Activated T-cell treated with anti-CD3 and anti-CD28 coated beads for 24 hours (primary cell): Measurements from ENCODE around the gene SPTAN1.
"Not testable (repeated sequence)": the region's sequence is repeated elsewhere in the genome, so short reads cannot be mapped to it uniquely, and the experiment has no call there.

ENCODE experiments used
- DNase-seq: peaks from one replicate; pipeline ENCODE4 v3.0.0-alpha.2; 2020; ENCODE audit warnings: low read depth

The SPTAN1 gene

DNA sequence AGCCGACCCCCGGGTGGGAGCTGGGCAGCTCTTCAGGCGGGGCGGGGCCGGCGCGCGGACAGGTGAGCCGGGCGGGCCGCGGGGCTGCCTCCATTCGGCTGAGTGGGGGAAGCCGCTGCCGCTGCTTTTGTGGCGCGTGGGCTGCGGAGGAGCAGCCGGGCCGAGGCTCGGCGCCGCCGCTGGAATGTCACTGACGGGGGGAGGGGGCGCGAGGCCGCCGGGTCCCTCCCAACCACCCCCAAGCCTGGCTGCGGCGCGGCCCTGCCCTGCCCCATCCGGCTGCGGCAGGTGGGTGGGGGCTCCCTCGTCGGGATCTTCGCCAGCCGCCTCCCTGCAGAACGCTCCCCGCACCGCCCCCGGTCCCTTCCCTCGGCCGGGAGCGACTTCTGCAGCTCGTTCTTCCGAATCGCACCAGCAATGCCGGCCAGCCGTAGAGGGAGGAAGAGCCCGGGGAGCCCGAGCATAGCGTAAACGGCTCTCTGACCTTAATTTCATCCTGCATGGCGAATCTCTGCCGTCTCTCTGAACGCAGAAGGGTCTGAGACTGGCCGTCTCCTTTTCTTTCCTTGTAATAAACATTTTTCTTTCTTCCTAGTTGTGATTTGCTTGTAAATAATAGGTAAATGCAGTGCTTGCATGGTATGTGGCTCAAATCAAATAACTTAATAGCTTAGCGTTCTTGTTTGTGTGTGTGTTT, 505 bp downstream of the SPTAN1 start:
- DNase-seq, result peak; percentile 36

DNA sequence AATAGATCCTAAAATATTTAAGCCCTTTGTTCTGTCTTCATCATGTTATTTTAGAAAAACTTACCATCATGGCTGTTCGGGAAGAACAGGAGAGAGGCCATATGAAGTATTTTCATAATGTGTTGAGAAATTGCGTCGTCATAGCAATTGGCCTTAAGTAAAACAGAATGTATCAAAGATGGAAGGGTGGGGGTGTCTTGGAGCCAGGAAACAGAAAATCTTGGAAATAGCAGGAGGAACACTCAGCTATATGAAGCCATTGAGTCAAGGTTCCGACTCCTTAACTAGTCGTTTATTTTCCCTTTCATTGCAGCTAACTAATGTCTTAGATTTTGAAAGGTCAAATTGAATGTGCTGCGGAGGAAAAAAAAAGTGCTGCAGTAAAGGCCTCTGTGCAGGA, 1.3 kb downstream of the SPTAN1 start:
- DNase-seq, result no peak

DNA sequence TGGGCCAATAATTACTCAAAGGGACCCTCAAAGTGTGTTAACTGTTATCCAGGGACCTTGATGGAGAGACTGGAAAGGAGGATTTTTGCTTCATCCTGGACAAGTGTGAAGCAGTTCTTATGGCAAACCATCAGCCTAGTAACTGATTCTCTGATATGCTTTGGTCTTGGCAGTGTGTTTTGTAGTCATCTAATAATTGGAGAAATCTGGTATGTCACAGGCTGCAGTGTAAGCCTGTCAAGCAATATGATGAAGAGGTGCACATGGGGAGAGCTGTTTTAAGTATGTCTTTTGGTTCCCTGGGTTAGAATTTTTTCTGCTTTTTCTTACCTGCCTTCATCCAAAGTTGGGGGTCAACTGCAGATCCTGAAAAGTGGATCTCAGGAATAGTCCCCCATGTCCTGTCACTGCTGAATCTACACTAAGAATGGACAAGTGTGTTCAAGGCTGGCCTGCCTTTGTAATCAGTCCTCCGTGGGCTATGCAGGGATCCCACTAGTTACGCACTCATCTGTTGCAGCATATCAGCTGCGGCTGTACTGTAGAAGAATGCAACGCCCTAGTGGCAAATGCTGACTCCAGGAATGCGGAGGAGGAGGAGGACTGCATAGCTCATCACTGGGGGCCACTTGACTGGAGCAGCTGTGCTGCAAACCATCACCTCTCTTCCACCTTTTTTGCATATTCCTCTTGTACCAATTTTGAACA, 1.9 kb downstream of the SPTAN1 start:
- DNase-seq, result peak; percentile 26

DNA sequence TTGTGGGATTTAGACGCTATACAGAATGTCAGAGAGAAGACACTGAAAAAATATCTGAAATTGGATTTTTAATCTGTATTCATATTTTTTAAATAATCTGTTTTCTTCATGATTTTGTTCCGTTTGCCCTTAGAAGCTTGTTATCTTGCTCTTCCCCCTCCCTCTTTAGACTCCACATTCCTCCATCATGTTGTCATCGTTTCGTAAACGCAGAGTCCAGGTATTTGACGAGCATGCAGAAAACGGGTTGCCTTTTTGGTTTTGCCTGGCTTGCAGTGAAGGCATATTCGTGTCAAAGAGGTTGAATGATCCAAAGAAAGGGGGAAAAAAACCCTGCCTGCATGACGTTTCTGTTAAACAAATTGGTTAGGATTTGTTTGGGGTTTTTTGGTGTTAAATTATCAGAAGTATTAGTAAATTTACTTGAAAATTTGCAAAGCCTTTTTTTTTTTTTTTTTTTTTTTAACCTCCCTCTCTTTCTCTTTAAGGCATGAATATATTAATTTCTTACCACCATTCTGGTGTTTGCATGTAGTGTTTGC, 2.9 kb downstream of the SPTAN1 start:
- no peak for DNase-seq

DNA sequence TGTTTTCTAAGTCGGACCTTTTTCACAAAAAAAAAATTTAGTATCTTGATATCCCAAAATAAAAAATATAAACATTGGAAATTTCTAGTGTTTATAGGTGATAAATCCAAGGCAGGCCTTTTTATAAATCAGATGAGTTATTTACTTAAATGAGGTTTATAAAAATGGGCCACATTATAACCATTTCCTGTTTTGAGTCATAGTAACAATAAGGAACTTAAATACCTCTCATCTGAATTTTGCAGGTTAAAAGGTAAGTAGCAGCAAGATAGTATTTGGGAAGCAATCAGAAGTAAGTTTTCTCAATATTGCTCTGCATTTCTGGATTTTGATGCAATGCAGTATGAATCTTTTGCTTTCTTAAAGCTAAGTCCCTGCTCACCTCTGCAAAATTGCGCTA, 3.9 kb downstream of the SPTAN1 start:
- no peak for DNase-seq

DNA sequence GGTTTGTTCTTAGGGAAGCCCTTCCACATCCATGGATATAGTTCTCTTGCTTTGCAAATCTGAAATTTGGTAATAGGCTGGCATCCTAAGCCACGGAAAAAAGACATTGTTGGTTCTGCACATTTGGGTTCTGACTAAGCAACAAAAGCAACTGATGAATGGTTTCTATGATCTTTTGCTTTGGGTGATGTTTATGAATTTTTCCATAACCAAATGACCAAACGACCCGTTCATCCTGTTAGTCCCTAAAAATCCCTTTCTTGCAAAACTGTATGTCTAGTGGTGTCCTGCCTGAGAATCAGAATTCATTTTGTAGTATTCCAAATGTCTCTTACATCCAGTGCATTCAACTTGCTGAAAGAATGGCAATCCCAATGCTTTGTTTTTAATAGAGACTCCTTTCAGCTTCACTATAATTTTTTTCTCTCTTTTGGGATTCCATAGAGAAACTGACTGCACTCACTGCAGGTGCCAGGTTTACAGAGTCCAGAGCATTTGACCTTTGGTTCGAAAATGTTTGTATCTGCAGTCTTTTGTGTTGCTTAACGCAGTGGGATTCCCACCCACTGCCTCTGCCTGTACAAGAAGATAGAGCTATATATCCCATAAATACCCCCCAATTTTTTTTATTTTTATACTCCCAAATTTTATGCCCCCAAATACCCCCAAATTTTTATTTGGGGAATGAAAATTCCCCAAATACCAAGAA, 4.7 kb downstream of the SPTAN1 start:
- DNase-seq, result no peak

DNA sequence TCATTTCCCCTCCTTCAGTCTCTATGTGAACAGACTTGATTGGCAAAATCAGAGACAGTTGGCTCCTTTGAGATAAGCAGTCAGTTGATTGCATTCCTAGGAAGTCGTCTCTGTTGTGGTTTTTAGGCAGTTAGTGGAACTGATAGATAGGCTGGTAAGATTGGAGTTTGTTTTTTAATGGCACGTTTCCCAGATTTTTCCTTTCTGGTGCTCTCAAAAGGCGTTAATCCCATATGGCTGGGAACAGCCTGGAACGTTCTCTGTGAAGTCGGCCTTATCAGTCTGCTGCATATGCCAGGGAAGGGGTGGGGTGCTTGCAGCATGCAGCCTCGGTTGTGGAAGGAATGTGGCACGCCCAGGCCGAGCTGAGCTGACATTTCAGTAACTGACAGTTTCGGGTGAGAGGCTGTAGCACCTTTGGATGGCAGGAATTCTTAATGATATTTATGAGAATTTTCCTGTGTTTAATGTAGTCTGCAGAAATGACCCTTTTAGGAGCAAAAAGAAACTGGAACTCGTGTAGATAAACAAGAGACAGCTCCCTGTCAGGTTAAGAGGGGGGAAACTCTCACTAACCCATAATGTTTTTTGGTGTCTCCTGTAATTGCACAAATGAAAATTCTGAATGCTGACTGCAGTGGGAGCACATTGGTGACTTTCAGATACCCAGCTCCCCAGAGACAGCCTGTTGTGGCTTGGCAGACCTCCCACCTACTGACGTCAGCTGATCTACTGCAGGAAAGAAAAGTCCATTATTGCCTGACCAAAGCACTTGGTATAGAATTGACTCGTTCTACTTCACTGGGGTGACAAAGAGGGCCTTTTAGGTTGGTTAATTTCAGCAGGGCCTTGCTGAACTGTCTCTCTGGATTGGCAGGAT, 6.3 kb downstream of the SPTAN1 start:
- DNase-seq, result peak; percentile 30

DNA sequence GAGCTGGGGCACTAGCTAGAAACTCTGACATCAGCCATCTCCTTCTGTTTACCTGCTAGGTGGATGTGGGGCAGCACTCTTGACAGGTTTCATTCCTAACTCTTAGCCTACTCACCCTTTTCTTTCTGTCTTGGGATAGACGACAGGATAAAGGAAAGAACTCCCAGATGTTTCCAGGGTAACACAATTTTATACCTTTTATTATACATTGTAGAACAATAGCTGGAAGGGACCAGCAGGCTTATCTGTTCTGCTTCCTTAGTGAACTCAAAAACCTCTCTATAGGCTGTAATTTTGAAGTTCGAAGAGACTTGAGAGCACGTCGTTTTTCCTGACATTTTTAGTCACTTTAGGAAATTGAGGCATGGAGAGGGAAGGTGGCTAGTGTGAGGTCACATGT, 13.2 kb downstream of the SPTAN1 start:
- DNase-seq, result no peak

DNA sequence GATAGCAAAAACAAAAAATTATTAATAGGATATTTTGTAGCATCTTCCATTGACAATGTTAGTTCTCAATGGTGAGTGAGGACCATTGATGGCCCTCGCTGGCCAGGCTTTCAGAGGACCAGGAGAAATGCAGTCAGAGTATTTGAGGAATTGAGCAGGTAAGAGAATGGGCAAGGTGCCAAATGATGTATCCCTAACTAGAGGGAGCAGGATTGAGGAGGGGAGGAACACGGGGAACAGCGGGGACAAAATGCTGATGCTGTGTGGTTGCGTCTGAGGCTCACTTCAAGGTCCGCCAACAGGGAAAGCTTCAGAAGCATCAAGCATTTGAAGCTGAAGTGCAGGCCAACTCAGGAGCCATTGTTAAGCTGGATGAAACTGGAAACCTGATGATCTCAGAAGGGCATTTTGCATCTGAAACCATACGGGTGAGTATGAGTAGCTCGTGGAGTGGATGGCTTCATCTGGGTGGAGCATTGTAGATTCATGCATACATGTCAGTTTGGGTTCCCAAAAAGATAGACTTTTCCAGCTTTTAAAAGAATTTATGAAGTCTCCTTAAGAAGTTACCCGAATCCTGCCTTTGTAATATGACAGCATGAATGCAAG, 16.2 kb downstream of the SPTAN1 start:
- DNase-seq, result no peak

DNA sequence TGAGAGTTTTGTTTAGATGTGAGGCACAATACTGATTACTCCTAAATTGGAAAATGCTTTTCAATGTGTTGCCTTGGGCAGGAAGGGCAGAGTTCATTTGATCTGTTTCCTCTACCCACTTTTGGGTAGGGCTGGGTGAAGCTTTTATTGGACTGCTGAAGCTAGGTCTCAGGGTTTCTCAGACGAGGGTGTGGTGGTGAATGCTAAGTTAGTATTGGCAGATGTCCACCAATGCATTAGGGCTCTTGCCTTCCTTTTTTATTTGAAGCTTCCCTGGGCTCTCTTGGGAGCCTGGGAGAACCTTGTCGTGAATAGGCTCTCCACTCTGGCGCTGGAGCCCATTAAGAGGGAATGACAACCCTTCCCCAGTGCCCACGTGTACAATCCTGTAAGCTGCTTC, 23.1 kb downstream of the SPTAN1 start:
- DNase-seq, result no peak

DNA sequence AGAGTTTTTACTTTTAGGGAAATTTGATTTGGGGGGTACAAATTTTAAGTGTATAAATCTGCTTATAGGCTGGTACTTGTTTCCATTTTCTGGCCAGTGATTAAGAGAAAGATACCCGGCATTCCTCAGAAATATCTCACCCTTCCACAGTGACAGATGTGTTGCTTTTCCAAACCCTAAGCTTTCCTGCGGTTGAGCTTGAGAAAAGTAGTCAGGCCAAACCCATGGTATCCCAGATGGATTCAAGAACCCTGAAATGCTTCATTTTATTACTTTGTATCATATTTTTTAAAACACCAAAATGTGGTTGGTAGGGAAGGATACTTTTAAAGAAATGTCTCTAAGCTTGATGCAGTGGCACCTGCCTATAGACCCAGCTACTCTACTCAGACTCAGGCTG, 23.5 kb downstream of the SPTAN1 start:
- DNase-seq, result no peak

DNA sequence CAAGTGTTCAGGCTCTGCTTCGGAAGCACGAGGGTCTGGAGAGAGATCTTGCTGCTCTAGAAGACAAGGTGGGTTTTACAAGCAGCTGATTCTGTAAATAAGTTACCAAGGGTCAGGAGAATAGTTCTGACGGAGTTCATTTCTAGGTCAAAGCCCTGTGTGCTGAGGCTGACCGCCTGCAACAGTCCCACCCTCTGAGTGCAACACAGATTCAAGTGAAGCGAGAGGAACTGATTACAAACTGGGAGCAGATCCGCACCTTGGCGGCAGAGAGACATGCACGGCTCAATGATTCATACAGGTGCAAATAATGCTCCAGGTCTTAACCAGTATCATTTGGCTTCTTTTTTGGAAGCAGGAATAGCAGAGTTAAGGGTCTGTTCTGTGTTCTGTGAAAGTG, 24.8 kb downstream of the SPTAN1 start:
- no peak for DNase-seq

DNA sequence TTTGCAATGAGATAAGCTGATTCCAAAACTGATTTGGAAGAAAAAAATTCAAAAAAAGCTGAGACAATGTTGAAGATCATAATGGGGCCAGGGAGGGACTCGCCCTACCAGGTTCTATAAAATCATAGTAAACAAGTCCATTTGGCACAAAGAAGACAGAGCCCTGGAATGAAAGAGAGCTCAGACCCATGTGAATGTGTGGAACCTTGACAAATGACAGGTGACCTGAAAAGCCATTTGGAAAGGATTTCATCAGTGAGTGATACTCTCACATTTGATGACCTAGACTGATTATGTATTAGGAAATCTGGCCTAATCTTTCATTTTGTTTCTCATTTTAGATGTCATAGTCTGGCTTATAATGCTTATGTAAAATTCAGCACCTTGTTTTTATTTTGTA, 26.8 kb downstream of the SPTAN1 start:
- no peak for DNase-seq

DNA sequence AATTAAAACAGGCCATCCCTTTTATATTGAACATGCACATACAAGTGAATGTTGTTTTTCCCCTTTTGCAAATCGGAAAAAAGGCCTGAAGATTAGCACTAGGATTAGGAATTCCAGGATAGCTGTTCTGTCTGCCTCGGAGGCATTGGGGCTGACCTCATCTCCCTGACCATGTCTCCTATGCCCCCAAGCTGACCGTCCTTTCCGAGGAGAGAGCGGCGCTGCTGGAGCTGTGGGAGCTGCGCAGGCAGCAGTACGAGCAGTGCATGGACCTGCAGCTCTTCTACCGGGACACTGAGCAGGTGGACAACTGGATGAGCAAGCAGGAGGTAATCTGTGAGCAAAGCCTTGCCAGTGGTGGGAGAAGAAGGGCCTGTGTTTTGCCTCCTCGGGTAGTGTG, 28.3 kb downstream of the SPTAN1 start:
- DNase-seq, result no peak

DNA sequence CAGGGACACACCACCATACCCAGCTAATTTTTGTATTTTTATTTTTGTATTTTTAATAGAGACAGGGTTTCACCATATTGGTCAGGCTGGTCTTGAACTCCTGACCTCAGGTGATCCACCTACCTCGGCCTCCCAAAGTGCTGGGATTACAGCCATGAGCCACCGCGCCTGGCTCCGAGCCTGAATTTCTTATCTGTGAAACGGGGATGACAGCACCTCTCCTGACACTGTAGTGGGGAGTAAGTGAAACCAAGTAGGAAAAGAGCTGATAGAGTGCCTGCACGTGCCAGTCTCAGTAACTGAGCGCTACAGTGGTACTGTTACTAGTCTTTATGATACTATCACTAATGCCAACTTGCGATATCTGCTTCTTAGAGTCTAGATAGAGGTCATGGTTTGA, 32.8 kb downstream of the SPTAN1 start:
- DNase-seq, result not testable (repeated sequence)

DNA sequence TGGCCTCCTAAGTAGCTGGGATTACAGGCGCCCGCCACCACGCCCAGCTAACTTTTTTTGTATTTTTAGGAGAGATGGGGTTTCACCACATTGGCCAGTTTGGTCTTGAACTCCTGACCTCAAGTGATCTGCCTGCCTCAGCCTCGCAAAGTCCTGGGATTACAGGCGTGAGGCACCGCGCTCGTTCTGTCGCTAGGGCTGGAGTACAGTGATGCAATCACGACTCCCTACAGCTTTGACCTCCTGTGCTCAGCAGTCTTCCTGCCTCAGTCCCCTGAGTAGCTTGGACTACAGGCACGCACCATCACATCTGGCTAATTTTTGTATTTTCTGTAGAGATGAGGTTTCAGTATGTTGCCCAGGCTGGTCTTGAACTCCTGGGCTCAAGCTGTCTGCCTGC, 34.5 kb downstream of the SPTAN1 start:
- DNase-seq, result not testable (repeated sequence)

DNA sequence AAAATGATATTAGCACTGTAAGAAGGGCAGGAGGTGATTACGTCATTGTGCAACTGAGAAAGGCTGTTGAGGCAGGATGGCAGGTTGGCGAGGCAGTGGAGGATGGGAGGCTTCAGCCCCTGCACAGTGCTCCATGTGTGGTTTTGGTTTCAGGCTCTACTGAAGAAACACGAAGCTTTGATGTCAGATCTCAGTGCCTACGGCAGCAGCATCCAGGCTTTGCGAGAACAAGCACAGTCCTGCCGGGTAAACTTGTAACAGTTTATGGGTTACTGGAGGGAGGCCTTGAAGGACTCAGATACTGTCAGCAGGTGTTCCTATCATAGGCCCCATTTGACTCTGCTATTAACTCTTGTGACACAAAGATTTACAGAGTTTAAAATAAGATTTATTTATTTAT, 35.1 kb downstream of the SPTAN1 start:
- DNase-seq, result peak; percentile 16

DNA sequence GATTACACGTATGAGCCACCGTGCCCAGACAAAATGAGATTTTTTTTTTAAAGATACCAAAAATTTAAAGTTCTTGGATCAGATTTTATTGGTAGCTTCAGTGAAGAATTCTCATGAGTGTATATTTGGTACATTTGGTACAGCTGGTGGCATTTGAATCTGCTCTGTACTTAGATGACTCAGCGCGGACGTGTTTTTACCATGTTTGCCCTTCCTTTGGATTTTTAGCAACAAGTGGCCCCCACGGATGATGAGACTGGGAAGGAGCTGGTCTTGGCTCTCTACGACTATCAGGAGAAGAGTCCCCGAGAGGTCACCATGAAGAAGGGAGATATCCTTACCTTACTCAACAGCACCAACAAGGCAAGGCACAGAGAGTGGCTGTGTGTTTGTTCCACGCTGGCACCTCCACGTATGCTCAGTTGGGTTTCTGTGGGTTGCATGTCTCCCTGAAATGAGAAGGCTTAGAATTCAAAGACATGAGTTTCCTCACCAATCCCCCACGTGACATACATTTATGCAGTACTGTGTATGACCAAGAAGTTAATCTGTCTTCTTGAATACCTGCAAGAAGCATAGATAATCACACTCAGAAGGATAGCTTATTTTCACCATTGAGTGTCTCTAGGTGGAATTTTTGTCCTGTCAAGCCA, 36.3 kb downstream of the SPTAN1 start:
- no peak for DNase-seq

DNA sequence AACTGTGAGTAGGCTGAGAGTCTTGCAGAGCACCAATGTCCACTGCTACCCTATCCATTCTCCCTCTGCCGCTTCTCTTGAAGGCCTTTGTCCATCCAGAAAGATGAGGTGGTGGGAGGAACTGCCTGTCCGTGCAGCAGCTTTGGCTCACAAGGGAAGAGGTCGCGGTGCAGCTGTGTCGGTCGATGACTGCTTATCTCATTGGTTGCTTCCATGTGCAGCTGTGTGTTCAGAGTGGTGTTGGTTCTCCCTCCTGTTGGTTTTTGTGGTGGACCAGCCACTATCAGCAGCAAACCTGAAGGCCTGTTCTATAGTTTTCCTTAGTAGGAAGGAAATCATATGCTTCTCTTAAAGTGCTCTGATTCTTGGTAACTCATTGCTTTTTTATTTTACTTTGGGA, 40.7 kb downstream of the SPTAN1 start:
- DNase-seq, result no peak

DNA sequence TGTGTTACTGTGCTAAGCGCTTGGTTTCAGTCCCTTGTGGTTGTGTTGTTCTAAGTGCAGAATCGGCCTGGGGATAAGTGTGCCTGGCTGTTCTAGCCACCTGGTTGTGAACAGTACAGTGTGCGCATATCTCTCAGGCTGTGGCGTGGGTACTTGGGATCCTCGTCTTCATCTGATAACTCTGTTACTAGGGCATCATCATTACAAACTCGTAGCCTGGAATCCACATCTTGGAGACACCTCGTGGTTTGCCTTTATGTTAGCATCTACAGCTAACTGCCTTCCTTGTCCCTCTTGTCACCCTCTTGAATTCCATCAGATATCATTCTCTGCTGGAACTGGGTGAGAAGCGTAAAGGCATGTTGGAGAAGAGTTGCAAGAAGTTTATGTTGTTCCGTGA, 41.5 kb downstream of the SPTAN1 start:
- DNase-seq, result no peak

DNA sequence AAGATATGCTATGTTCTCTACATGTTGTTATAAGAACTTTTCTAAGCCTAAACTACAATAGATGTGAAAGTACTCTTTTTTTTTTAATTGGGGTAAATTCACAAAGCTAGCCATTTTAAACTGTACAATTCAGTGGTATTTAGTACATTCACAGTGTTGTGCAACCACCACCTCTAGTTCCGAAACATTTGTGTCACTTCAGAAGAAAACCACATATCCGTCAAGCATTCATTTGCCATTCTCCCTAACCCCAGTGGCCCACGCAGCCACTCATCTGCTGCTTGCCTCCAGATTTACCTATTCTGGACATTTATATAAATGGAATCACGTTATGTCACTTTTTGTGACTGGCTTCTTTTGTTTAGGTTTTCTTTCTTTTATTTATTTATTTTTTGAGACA, 43.1 kb downstream of the SPTAN1 start:
- no peak for DNase-seq
